ENCODE data around the gene CREB5. TPM values are rescaled to one million over a fixed set of nuclear protein-coding genes. Genes with fewer than 3 reads are reported as not detected.

The CREB5 gene
- total and polyA plus RNA-seq, 2 of the 8 experiments (the other 6 are each of a cell fraction or from before 2014, with no cell fraction given): 2.4 to 2.7 TPM

DNA sequence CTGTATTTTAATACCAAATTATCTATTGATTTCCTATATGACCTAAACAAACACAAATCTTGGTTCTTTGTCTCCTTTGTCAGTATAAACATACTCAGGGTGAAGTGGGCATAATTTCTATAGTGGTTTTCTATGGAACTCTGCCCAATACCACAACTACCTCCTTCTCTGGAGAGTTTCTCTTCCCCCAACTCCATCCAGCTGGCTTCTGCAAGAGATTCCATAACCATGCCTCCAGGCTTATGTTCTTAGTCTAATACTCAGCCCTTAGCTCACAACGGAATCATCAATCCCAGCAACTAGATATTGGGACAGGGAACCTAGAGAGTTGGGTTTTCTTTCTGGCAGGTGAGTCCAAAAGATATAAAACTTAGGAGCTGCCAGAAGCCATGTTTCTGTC, 418.5 kb downstream of the CREB5 start:
- H3K27me3 ChIP-seq (replicated peaks in 1 of 4; ENCODE audit: control insufficient read depth in 3 of 4, extremely low read depth in 1 of 4, insufficient read depth in 3 of 4, low read length in 3 of 4): no peaks in the 10 kb centered on the region
- H3K79me2 ChIP-seq (ENCODE audit: control insufficient read depth in 1 of 2, insufficient read depth in 2 of 2, low read length in 2 of 2): no peaks in the 10 kb centered on the region
- H3K9ac ChIP-seq (replicated peaks in 1 of 4; ENCODE audit: extremely low read depth in 1 of 4, low read depth in 3 of 4, low read length in 3 of 4): no peak overlapping the region
- no peak overlapping the region for H2BK15ac ChIP-seq (ENCODE audit: low read length)
- H3K4ac ChIP-seq (replicated peaks; ENCODE audit: insufficient read length, low read depth, low read length): no peak overlapping the region
- H2BK12ac ChIP-seq (ENCODE audit: low read depth, low read length): no peak overlapping the region
- H3K23me2 ChIP-seq (ENCODE audit: low read depth, low read length): no peaks in the 10 kb centered on the region
- H4K20me1 ChIP-seq (replicated peaks in 1 of 2; ENCODE audit: control insufficient read depth in 1 of 2, insufficient read depth in 2 of 2, low read length in 2 of 2): no peaks in the 10 kb centered on the region
- no peak overlapping the region for H4K8ac ChIP-seq (ENCODE audit: extremely low read depth, insufficient read depth, low read length)
- H3K27ac ChIP-seq (ENCODE audit: low read depth, low read length): no peak overlapping the region
- no peak overlapping the region for H2AFZ ChIP-seq (ENCODE audit: low read length)
- CTCF ChIA-PET (ENCODE audit: partially characterized antibody): interaction anchor here (0.7 to 1.5 kb wide), 3 partner anchors 9 to 39 kb away, joined by 3 to 5 read pairs (median 3); no protein-coding TSS in a partner anchor
- DNase-seq (ENCODE audit: low read depth in 1 of 2, low spot score in 2 of 2) (no peak), FAIRE-seq (no peak)
- 100% methylated on average over 1 of the region's 1 CpG; no CpG with 5 or more reads in 1 of the 2 experiments for WGBS, 2 experiments (ENCODE audit: extremely low coverage in 1 of 2, insufficient coverage in 1 of 2, insufficient read length in 1 of 2, insufficient replicate concordance in 2 of 2, low coverage in 1 of 2, low lambda C conversion rate in 2 of 2, missing lambda C conversion rate in 1 of 2)
- POLR2A ChIA-PET (ENCODE audit: partially characterized antibody): interaction anchor here (0.7 kb wide), 1 partner anchor 204 kb away, joined by 3 read pairs; no protein-coding TSS in a partner anchor
- no peak overlapping the region for H2BK20ac ChIP-seq (ENCODE audit: low read length)
- H3K14ac ChIP-seq (ENCODE audit: insufficient read length): no peak overlapping the region
- no peak overlapping the region for H3K23ac ChIP-seq (ENCODE audit: insufficient read length)
- H3K4me3 ChIP-seq (ENCODE audit: extremely low read depth in 1 of 4, insufficient read depth in 2 of 4, low read depth in 3 of 4, low read length in 4 of 4): no peak overlapping the region
- no peaks in the 10 kb centered on the region for H3K9me3 ChIP-seq (ENCODE audit: insufficient read depth in 2 of 2, low read depth in 1 of 2, low read length in 1 of 2)
- H3K4me2 ChIP-seq (ENCODE audit: insufficient read depth in 1 of 2, low read depth in 2 of 2, low read length in 2 of 2): no peak overlapping the region
- no peak overlapping the region for H2BK5ac ChIP-seq (ENCODE audit: low read depth, low read length)
- H3K79me1 ChIP-seq (ENCODE audit: low read depth, low read length): no peaks in the 10 kb centered on the region
- no peak overlapping the region for H3K56ac ChIP-seq (replicated peaks; ENCODE audit: insufficient read length, low read depth, low read length)
- H3K36me3 ChIP-seq (ENCODE audit: control insufficient read depth in 2 of 4, insufficient read depth in 4 of 4, low read length in 3 of 4): no peaks in the 10 kb centered on the region
- no peak overlapping the region for H3K18ac ChIP-seq (ENCODE audit: extremely low read depth, low read length)
- H2AK5ac ChIP-seq (ENCODE audit: low read depth, low read length): no peak overlapping the region
- no peak overlapping the region for H4K5ac ChIP-seq (ENCODE audit: insufficient read length, low read depth, low read length)
- H4K91ac ChIP-seq (replicated peaks; ENCODE audit: insufficient read length, low read length): no peak overlapping the region
- no peaks in the 10 kb centered on the region for H3K4me1 ChIP-seq (replicated peaks in 1 of 4; ENCODE audit: control insufficient read depth in 3 of 4, insufficient read depth in 4 of 4, low read length in 3 of 4)
- H2BK120ac ChIP-seq (replicated peaks; ENCODE audit: low read depth, low read length): no peak overlapping the region
- no peak for TF ChIP-seq CEBPB (IDR thresholded peaks at IDR 0.05; ENCODE audit: low read depth, low read length)
- no peak for TF ChIP-seq GABPA (IDR thresholded peaks at IDR 0.05; ENCODE audit: borderline replicate concordance, insufficient read depth, low read length)
- TF ChIP-seq EZH2 (IDR thresholded peaks at IDR 0.05; ENCODE audit: low read depth, low read length, severe bottlenecking): no peak
- no peak for TF ChIP-seq TEAD4 (IDR thresholded peaks at IDR 0.05; ENCODE audit: low read depth, low read length)
- no peak for TF ChIP-seq SAP30 (IDR thresholded peaks at IDR 0.05; ENCODE audit: insufficient read depth, insufficient replicate concordance, low read length)
